NCI-H510A (cell line): ENCODE measurements around the gene FKBP1B.
"Not testable (repeated sequence)": the region's sequence is repeated elsewhere in the genome, so short reads cannot be mapped to it uniquely, and the experiment has no call there.

Experiments used
- DNase-seq: peaks from one replicate; lab custom pipeline; 2025; lab: John Stamatoyannopoulos, UW

The FKBP1B gene

GRCh38 chr2:24102677-24103076, 53.1 kb downstream of the FKBP1B start:
- DNase-seq = no peak

GRCh38 chr2:24104110-24104650, 54.6 kb downstream of the FKBP1B start:
- DNase-seq = peak; percentile 8

- DNase-seq = no peak
Observed at GRCh38 chr2:24104906-24105305, 55.4 kb downstream of the FKBP1B start.

- DNase-seq = no peak
Observed at GRCh38 chr2:24105816-24106215, 56.3 kb downstream of the FKBP1B start.

GRCh38 chr2:24106786-24107185, 57.2 kb downstream of the FKBP1B start:
- no peak for DNase-seq

- DNase-seq = no peak
Observed at GRCh38 chr2:24107336-24107735, 57.8 kb downstream of the FKBP1B start.

GRCh38 chr2:24109431-24109830, 59.9 kb downstream of the FKBP1B start:
- DNase-seq = not testable (repeated sequence)

- no peak for DNase-seq
Observed at GRCh38 chr2:24110660-24111303, 61.2 kb downstream of the FKBP1B start.

- no peak for DNase-seq
Observed at GRCh38 chr2:24111407-24111901, 61.9 kb downstream of the FKBP1B start.
